Thyroid gland (tissue), 4 donors: ENCODE measurements around the gene ABCC3. TPM values are rescaled to one million over a fixed set of nuclear protein-coding genes. Genes with fewer than 3 reads are reported as not detected.
A peak's percentile ranks its signal among the peaks of the same experiment; 100 is the strongest.

Experiments used
- DNase-seq, 2 donors: peaks; one replicate each; pipeline ENCODE4 v3.0.0-alpha.2; 2019
- H3K27ac ChIP-seq, 3 donors: fragments of 200-600 bp; sonication (generic); 1 replicate in 2 of 3; 2 replicates in 1 of 3; pipeline ENCODE4 v1.5.1; 2016 to 2019; ENCODE audit warnings: mild to moderate bottlenecking in 1 of 3, moderate library complexity in 1 of 3
- H3K27me3 ChIP-seq: fragments of 200-600 bp; sonication (generic); one replicate; pipeline ENCODE4 v1.5.1; 2019
- H3K36me3 ChIP-seq, 2 donors: fragments of 200-600 bp; sonication (generic); one replicate each; pipeline ENCODE4 v1.5.1; 2016 to 2019
- H3K4me1 ChIP-seq, 2 donors: fragments of 200-600 bp; sonication (generic); one replicate each; pipeline ENCODE4 v1.5.1; 2017 to 2019
- H3K4me3 ChIP-seq, 3 donors: fragments of 200-600 bp; sonication (generic); replicated peaks in 1 of 3; 1 replicate in 2 of 3; 2 replicates in 1 of 3; pipeline ENCODE4 v1.5.1; 2016; ENCODE audit warnings: mild to moderate bottlenecking in 1 of 3
- H3K9me3 ChIP-seq: fragments of 200-600 bp; sonication (generic); one replicate; pipeline ENCODE4 v1.5.1; 2017
- POLR2A ChIP-seq, 2 donors: fragments of 450-650 bp; IDR thresholded peaks; one replicate each; pipeline ENCODE4 v1.6.1; 2017; ENCODE audit warnings: antibody characterized with exemption in 2 of 2, mild to moderate bottlenecking in 2 of 2, moderate library complexity in 1 of 2
- WGBS, 2 donors: methylation state at CpG; one replicate each; pipeline ENCODE4 v1.1.5; 2017; 5-methylcytosine and 5-hydroxymethylcytosine counted together
- intact Hi-C: fragments of 100-400 bp; cut with DNase I; formaldehyde crosslinking; loops from one replicate; pipeline ENCODE4 v1.15.1; 2023
- total RNA-seq, 4 donors: library from RNA; depleted of rRNA; stranded (reverse); fragments of >200 nt; gene quantifications; one replicate each; pipeline ENCODE4 v1.2.3, GENCODE V29; 2016
- TF ChIP-seq, protein P1 (sequence below), 6 experiments: fragments of 200-600 bp in 3 of 6; fragments of 450-650 bp in 3 of 6; sonication (generic) in 3 of 6; IDR thresholded peaks; one replicate each; pipeline ENCODE4 v1.5.1; 2016 to 2019; ENCODE audit warnings: antibody characterized with exemption in 6 of 6, mild to moderate bottlenecking in 2 of 6, inconsistent platforms in 1 of 6, moderate library complexity in 1 of 6

ABCC3 gene
- 100 to 1,000 TPM in 2 of 4 donors, 10 to 100 TPM in 2; 51.0 to 189 (median 131) TPM for total RNA-seq

DNA sequence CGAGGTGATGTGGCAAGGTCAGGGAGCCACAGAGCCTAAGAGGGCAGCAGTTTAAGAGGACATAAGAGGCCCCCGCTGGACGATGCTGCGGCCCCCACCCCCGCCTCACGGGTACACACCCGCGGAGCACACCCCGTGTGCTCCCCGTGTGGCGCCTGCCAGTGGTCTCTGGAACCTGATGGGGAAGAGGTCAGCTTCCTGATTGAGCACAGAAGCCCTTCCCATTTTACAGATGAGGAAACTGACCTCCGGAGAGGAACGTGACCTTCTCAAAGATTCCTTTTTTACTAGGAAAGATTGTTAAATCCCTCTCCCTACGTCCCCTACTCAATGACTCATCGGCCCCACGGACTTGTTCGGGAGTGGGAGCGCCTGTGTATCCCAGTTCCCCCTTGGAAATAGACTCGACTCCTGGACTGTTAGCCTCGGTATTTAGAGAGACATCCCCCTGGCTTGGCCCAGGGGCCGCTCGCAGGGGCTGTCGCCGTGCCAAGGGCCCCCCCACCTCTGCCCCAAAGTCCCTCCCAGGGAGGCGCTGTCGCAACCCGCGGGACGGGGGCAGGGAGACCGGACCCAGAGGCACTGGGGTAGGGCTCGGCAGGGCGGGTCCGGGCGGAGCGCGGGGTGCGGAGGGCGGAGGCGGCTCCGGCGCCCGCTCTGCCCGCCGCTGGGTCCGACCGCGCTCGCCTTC lies at the start of gene ABCC3:
ABCC3 (plus strand) TSS at position 658 of the 691 bp plus-strand sequence. CDS start 56 bp downstream, outside the sequence.
- Histone ChIP-seq H3K36me3 (no peaks in the 10 kb centered on the region), H3K4me3 (peak within 1 kb of the TSS; percentile 6 to 50 (median 49)), H3K27ac (peak within 1 kb of the TSS in 1 of 3 donors; percentile 15), H3K4me1 (peaks cover 30 to 34% of the 10 kb centered on the region in 2 donors), H3K9me3 (no peaks in the 10 kb centered on the region), H3K27me3 (no peaks in the 10 kb centered on the region)
- TF ChIP-seq, protein P1, sequence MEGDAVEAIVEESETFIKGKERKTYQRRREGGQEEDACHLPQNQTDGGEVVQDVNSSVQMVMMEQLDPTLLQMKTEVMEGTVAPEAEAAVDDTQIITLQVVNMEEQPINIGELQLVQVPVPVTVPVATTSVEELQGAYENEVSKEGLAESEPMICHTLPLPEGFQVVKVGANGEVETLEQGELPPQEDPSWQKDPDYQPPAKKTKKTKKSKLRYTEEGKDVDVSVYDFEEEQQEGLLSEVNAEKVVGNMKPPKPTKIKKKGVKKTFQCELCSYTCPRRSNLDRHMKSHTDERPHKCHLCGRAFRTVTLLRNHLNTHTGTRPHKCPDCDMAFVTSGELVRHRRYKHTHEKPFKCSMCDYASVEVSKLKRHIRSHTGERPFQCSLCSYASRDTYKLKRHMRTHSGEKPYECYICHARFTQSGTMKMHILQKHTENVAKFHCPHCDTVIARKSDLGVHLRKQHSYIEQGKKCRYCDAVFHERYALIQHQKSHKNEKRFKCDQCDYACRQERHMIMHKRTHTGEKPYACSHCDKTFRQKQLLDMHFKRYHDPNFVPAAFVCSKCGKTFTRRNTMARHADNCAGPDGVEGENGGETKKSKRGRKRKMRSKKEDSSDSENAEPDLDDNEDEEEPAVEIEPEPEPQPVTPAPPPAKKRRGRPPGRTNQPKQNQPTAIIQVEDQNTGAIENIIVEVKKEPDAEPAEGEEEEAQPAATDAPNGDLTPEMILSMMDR (IDR thresholded peaks at IDR 0.05), result peak in 1 of 6 experiments; percentile 6
- TF ChIP-seq POLR2A (IDR thresholded peaks at IDR 0.05), result peak in 1 of 2 donors; percentile 58
- intact Hi-C loops, result loop anchor here (5.0 kb wide), 2 partner anchors 48 to 63 kb away; no protein-coding TSS in a partner anchor
- 18 to 22% methylated on average over 31 to 32 of the region's 48 CpGs for WGBS, 2 donors
- peak; percentile 82 to 85 for DNase-seq

DNA sequence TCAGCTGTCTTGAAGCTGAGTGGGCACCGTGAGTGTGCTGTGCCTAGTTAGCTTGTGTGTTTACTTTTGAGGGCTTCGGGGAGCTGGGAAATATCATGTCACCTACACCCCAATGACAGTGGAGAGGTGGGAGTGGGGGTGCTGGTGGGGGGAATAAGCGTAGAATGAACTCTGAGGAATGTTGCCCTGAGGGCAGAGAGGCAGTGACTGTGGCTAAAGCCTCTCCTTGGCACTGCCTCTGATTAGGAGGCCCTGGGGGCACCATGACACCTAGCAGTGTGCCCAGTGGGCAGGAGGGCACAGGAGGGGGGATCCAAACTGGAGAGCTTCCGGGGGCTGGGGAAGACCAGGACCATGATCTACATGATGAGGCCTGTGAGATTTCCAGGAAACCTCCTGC lies 49.3 kb upstream of the ABCC3 start:
- H3K4me3 ChIP-seq, result no peak overlapping the region
- no peak for DNase-seq
- TF ChIP-seq, protein P1 (IDR thresholded peaks at IDR 0.05), result no peak
- no peak for TF ChIP-seq POLR2A (IDR thresholded peaks at IDR 0.05)
- H3K4me1 ChIP-seq, result peaks cover 36 to 55% of the 10 kb centered on the region in 2 donors
- no peaks in the 10 kb centered on the region for H3K27me3 ChIP-seq
- H3K9me3 ChIP-seq, result no peaks in the 10 kb centered on the region
- WGBS, 2 donors, result 86 to 95% methylated on average over 4 of the region's 4 CpGs
- H3K27ac ChIP-seq, result no peak overlapping the region
- intact Hi-C loops, result no loop called here
- H3K36me3 ChIP-seq, result no peaks in the 10 kb centered on the region

GRCh38 chr17:50585891-50586290 lies 48.8 kb upstream of the ABCC3 start:
- 83 to 96% methylated on average over 8 of the region's 8 CpGs for WGBS, 2 donors
- no peak for TF ChIP-seq POLR2A (IDR thresholded peaks at IDR 0.05)
- TF ChIP-seq, protein P1 (IDR thresholded peaks at IDR 0.05), result no peak
- no peaks in the 10 kb centered on the region for H3K9me3 ChIP-seq
- H3K4me1 ChIP-seq, result peaks cover 41 to 60% of the 10 kb centered on the region in 2 donors
- no peak overlapping the region for H3K27ac ChIP-seq
- H3K27me3 ChIP-seq, result no peaks in the 10 kb centered on the region
- no peak for DNase-seq
- intact Hi-C loops, result no loop called here
- no peak overlapping the region for H3K4me3 ChIP-seq
- no peaks in the 10 kb centered on the region for H3K36me3 ChIP-seq

- intact Hi-C loops, result no loop called here
- DNase-seq, result no peak
- H3K27ac ChIP-seq, result peak overlapping the region in 1 of 3 donors; percentile 80
- H3K4me3 ChIP-seq, result no peak overlapping the region
- TF ChIP-seq, protein P1 (IDR thresholded peaks at IDR 0.05), result no peak
- TF ChIP-seq POLR2A (IDR thresholded peaks at IDR 0.05), result no peak
- 88 to 93% methylated on average over 9 of the region's 9 CpGs for WGBS, 2 donors
- H3K27me3 ChIP-seq, result no peaks in the 10 kb centered on the region
- H3K36me3 ChIP-seq, result no peaks in the 10 kb centered on the region
- H3K9me3 ChIP-seq, result no peaks in the 10 kb centered on the region
- H3K4me1 ChIP-seq, result peaks cover 44 to 65% of the 10 kb centered on the region in 2 donors
Observed at GRCh38 chr17:50586421-50587247, 48.0 kb upstream of the ABCC3 start.
